ENCODE measurements around the gene CENPH.
"Not testable (repeated sequence)": the region's sequence is repeated elsewhere in the genome, so short reads cannot be mapped to it uniquely, and the experiment has no call there.

The CENPH gene

GRCh38 chr5:69250593-69250992, 61.2 kb downstream of the CENPH start:
- DNase-seq (ENCODE audit: low spot score) = no peak

DNA sequence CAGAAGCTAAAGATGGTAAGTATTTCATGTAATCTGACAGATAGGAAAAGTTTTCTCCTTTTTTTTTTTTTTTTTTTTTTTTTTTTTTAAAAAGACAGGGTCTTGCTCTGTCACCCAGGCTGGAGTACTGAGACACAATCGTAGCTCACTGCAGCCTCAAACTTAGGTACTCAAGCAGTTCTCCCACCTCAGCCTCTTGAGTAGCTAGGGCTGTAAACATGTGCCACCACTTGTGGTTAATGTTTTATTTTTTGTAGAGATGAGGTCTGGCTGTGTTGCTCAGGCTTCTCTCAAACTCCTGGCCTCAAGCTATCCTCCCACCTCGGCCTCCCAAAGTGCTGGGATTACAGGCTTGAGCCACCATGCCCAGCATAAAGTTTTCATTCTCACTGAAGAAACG, 63.1 kb downstream of the CENPH start:
- DNase-seq (ENCODE audit: low spot score) = no peak

GRCh38 chr5:69255940-69256339, 66.6 kb downstream of the CENPH start:
- DNase-seq (ENCODE audit: low spot score) = not testable (repeated sequence)

DNA sequence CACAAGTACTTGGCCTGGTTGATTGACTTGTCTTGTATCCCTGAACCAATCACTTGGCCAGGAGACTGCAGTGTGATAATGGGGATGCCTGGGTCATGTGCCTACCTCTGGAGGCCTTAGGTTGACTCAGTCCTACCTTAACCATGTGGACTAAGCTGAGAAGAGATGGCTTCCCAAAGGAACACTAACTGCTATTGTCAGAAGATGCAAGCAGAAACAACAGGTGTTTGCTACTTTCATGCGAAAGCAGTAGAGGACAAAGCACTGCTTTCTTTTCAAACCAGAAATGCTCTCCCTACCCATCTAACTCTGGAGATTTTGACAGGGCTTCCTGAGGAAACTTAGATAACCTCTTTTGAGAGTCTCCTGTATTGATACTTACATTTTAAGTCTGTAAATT, 68.2 kb downstream of the CENPH start:
- no peak for DNase-seq (ENCODE audit: low spot score)
